GM04503 (cell line): Measurements from ENCODE around the gene CENPL.
"Not testable (repeated sequence)": the region's sequence is repeated elsewhere in the genome, so short reads cannot be mapped to it uniquely, and the experiment has no call there.

Experiments used
- DNase-seq: peaks from one replicate; pipeline ENCODE4 v3.0.0-alpha.2; 2012; ENCODE audit warnings: low read depth

CENPL gene, protein sequence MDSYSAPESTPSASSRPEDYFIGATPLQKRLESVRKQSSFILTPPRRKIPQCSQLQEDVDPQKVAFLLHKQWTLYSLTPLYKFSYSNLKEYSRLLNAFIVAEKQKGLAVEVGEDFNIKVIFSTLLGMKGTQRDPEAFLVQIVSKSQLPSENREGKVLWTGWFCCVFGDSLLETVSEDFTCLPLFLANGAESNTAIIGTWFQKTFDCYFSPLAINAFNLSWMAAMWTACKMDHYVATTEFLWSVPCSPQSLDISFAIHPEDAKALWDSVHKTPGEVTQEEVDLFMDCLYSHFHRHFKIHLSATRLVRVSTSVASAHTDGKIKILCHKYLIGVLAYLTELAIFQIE

DNA sequence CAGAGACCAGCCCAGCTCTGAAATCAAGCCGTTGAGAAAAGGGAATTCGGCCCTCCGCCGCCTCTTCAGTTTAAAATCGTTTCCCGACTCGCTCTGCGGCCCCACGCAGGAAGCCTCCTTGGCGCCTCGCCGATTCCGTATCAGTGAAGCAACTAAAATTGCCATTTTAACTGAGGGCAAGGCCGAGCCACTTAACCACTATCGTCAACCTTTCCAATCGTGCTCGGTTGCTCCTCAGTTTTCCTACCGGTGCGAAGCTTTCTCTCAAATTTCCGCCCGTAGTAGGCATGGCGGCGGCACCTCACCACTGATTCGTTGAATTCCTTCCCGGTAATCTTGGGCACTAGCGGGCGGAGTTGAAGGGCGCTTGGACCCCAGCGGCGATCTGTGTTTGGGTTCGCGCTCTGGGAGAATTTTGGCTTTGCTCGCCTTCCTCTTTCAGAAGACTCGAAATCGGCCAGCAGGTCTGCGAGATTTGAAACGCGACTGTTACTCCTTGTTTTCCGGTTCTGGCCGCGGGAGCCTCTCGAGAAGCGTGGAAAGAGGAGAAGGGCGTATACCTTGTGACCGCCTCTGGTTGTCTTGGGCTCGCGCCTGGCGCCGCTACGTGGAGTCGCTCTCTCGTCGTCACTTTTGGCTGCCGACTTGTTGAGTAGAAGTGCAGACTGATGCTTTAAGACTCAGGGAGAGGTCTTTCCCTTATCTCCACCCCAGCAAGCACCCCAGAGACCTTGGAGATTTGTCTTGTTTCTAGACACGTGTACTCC is at the start of gene CENPL, which contains the start of gene DARS2:
CENPL (minus strand) TSS at position 569 of the 767 bp plus-strand sequence. CDS start 13,584 bp downstream, outside the sequence.
DARS2 (plus strand) TSS at position 359 of the 767 bp plus-strand sequence. CDS start 557 bp downstream, outside the sequence.
- peak; percentile 92 for DNase-seq

DNA sequence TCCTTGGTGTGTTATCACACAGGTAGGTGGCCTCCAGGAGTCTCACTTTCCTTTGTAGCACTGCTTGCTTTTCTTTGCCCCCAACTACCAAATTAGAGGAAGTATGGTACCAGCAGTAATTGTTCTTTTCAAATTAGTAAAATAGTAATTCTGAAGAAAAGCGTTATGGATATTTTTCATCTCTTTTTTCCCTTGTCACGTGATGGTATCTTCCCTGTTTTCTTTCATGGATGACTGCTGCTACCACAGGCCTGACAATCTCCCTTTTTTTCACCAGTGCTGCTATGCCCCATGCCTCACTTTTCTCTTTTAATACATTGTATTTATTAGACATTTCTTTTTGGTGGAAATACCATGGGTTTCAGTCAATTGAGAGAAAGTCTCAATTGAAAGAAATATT is 46.8 kb upstream of the CENPL start:
- DNase-seq, result no peak

DNA sequence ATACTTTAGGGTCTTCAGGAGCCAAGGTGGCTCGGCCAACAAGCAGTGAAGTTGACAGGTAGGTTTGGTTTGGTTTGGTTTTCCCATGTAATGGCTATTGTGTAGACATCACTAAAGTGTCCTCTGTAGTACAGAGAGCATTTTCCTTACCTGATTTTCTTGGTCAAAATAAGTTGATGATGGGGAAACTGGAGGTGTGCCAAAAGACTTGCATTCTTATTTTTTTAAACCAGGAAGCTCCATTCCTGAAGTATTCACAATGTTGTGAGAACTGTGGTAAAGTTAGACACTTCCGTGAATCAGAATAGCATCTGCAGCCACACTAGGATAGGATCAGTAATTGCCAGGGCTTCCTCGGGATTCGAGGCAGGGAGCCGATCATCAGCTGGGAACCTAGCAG is 46.4 kb upstream of the CENPL start:
- DNase-seq, result no peak

DNA sequence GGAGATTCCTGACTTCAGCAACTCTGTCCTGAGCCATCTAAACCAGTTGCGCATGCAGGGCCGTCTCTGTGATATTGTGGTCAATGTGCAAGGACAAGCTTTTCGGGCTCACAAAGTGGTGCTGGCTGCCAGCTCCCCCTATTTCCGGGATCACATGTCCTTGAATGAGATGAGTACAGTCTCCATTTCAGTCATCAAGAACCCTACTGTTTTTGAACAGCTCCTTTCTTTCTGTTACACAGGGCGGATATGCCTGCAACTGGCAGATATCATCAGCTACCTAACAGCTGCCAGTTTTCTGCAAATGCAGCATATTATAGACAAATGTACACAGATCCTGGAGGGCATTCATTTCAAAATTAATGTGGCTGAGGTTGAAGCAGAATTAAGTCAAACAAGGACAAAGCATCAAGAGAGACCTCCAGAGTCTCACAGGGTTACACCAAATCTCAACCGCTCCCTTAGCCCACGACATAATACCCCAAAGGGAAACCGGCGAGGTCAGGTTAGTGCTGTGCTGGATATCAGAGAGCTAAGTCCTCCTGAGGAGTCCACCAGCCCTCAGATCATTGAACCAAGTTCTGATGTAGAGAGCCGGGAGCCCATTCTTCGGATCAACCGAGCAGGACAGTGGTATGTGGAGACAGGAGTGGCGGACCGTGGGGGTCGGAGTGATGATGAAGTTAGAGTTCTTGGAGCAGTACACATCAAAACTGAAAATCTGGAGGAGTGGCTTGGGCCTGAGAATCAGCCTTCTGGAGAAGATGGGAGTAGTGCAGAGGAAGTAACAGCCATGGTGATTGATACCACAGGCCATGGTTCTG is 45.8 kb upstream of the CENPL start:
- no peak for DNase-seq

DNA sequence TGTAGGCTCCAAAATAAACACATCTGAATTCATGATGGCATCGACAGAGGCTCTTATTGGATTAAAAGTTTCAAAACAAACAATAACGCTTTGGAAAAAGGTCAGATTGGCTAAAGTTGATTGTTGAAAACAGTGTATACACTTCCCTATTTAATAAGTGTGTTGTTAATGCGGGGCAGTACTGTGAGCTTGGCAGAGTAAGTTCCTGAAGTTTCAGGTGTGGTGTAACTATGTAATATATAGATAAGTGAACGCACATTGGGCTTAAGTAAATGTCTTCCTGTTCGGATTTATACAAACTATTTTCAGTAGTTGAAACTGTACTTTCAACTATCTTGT is 44.3 kb upstream of the CENPL start:
- DNase-seq, result no peak

DNA sequence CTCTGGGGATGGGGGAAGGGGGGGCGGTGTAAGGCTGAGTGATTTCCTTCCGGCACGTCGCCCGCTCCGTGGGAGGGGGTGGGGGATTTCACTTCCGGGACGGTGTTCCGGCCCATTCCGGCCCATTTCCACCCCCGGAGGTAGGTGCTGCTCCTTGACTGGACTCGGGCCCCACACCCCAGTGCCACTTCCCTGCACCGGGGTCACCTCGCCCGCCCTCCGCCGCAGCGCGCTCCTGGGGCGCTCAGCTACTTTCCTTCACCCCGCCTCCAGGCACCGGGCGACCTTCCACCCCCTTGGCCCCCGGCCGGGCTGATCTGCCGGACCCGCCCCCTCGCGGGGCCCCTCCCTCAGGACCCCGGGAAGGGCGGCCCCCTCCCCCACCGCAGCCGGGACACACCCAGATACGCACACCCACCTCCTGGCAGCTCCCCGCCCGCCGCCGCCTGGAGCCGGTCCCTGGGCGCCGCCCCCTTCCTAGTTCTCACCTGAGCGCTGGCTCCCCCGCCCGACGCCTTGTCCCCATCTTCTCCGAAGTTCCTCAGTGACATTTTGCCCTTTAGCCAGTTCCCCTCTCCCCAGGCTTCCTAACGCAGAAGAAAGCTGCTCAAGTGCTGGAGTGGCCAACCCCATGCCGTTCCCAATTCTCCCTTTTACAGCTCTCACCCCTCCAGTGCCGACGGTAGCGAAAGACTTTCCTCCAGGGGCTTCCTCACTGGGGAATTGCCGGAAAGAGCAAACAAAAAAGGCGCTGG is 43.8 kb upstream of the CENPL start, which contains the start of gene ZBTB37:
ZBTB37 (plus strand) TSS at position 115 of the 755 bp plus-strand sequence. CDS start 1,846 bp downstream, outside the sequence.
- DNase-seq, result no peak

DNA sequence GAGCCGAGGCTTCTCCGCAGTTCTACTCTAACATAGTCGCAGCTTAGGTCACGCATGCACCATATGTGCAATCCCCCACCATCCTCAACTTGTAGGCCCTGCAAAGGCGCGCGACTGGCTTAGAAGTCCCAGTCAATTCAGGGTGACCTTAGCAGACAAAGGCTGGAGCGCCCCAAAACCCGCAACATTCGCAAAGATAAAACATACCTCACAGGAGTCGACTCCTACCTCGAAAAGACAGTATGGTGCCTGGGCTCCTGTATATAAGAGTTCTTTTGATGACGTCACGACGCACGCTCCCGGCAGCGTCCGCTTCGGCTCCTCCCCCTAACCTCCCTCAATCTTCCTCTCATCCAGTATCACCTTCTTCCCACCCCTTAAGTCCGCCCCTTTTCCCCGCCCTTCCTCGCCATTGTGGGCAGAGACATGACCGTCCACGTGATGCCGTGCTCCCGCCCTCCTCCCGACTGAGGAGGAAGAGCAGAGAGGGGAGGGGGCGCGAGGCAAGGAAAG is 43.1 kb upstream of the CENPL start, which contains the start of gene GAS5:
GAS5 (minus strand) TSS at position 237 of the 513 bp plus-strand sequence.
- DNase-seq, result peak; percentile 96

DNA sequence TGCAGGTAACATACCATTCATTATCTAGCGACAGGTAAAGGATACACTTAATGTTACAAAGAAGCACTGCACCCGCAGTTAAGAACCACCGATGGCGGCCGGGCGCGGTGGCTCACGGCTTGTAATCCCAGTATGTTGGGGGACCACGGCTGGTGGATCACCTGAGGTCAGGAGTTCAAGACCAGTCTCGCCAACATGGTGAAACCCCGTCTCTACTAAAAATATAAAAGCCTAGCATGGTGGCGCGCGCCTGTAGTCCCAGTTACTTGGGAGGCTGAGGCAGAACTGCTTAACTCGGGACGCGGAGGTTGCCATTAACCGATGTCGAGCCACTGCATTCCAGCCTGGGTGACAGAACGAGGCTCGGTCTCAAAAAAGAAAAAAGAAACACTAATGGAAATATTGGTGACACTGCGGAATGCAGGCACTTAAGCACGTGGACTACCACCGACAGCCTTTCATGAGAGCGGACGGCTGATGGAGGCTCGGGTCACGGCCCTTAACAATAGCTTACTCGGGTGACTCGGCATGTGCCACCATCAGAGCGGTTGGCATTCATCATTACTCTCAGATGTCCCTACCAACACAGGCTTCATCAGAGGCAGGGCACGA is 42.6 kb upstream of the CENPL start:
- DNase-seq, result no peak

DNA sequence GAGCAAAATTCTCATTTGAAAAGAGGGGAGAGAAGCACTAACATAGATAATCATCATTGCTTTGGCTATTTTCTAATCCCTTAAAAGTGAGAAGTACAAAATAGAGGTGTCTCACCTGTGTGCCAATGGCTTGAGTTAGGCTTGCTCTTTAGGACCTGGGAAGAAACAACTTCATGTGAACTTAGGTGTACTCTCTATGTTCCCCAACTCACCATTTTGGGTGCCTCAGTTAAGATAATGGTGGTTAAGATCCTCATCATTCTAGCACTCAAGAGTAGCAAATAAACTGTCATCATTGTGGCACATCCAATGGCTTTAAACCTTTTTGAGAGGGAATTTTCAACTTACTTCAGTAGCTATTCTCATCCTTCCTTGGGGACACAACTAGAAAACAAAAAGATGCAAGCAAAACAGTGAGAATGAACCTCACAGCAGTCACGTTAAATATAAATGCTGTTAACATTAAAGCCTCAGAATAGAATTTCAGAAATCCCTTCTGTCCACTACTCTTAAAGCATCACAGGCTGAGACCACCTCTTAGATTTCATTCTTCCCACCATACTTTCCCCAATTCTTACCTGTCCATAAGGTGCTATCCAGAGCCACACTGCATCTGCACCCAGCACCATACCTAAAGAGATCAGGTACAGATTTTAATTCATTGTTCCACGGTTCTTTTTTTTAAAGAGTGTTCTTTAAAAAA is 41.9 kb upstream of the CENPL start:
- DNase-seq, result no peak

DNA sequence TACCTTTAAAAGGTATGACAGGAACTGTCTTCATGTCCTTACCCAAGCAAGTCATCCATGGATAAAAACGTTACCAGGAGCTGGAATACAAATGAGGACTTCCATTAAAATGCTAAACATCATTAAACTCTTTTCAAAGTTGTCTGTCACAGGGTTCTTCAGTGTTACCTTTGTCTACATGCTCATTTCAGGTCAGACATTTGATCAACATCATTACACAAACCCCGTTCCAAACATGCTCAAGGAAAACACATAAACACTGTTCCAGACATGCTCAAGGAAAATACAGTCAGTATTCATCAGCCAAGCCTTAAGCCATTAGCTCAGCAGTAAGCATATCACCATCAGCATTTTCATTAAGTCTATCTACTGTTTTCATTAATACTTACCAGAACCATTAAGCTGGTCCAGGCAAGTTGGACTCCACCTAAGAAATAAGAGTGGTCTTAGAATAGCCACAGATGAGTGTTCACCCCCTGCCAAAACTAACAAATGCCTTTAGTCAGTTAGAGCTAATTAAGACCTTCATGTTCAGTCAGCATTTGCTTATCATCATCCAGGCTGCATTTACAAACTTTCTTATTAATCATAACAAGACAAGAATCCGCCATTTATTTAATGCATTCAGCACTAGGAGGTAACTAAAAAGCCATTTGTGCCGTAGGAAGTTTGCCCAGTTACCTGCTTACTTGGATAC is 40.9 kb upstream of the CENPL start:
- no peak for DNase-seq

DNA sequence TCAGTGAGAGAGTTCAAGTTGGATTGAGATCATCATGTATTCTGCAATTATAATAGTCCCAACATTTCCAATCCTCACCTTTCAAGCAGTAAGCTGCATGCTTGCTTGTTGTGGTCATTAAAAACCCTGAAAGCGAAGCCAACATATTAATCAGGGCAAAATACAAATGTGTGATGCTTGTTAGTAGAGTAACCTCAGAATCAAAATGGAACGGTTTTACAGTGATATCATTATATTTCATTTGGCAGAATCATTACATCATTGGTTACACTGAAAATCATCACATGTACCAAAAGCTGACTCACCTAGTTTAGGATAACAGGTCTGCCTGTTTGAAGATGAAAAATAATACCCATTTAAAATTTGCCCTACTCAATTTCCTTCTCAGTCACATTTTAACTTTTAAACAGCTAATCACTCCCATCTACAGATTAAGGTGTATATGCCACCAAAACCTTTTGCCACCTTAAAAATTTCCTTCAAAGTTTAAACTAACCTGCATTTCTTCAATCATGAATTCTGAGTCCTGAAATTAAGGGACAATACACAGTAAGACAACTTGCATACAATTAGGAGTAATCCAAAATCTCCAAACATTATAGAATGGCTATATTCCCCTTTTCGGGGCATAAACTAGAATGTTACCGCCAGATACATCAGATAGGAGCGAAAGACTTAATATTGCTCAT is 39.6 kb upstream of the CENPL start:
- DNase-seq, result no peak

DNA sequence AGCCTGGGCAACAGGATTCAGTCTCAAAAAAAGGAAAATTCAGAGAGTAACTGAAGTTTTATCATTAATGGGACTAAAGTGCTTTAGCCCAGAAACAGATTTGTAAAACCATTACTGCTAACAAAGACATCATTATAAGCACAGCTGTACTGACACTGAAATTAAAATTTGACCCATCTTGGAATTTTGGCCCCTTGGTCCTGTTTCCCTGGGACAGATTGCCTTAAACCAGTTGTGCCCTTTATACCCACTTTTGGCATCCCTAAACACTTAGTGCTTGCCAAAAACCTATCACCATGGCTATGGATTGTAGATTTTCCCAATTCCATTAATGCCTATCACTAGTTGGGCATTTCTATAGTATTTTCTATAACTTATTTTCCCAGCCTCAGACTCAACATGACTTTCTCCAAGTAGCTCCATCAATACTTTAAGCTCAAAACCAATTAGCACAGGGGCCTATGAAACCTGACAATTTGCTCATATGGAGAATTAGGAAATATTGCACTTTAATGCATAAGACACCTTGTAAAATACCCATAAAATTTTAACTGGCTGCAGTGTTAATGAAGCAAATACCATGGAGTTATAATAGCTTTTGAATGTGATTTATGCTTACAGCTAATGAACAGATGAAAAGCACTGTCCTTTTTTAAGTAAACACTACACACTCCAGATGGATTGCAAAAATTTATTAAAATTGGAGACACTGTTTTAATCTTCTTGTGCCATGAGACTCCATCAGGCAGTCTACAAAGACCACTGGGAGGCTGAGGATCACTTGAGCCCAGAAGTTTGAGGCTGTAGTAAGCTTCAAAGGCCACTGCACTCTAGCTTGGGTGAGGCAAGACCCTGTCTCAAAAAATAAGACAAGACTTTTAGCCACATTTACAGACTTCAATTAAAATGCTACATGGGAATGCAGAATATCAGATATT is 38.8 kb upstream of the CENPL start:
- DNase-seq, result no peak

DNA sequence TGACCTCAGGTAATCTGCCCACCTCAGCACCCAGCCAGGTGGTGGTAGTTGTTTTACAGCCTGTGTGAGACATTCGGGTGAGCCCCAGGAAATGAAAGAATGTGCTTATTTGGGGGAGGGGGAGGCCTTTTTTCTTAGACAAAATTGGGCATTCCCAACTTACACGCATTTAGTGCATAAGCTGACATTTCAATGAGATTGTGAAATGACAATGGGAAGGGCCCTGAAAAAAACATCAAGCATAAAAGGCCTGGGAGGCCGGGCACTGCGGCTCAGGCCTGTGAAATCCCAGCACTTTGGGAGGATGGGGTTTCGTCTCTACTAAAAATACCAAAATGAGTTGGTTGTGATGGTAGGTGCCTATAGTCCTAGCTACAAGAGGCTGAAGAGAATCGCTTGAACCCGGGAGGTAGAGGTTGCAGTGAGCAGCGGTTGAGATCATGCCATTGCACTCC is 38.1 kb upstream of the CENPL start:
- DNase-seq, result no peak

DNA sequence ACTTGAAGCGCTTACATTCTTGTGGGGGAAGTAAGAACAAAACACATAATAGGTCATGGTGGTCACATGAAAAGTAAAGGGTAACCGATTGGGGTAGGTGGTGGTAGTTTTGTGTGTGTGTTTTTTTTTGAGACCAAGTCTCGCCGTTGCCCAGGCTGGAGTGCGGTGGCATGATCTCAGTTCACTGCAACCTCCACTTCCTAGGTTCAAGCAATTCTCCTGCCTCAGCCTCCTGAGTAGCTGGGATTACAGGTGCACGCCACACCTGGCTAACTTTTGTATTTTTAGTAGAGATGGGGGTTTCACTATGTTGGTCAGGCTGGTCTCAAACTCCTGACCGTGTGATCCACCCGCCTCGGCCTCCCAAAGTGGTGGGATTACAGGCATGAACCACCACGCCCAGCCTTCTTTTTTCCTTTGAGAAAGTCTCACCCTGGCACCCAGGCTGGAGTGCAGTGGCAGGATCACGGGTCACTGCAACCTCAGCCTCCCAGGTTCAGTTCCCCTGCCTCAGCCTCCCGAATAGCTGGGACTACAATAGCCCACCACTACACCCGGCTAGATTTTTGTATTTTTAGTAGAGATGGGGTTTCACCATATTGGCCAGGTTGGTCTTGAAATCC is 37.6 kb upstream of the CENPL start:
- DNase-seq, result not testable (repeated sequence)

DNA sequence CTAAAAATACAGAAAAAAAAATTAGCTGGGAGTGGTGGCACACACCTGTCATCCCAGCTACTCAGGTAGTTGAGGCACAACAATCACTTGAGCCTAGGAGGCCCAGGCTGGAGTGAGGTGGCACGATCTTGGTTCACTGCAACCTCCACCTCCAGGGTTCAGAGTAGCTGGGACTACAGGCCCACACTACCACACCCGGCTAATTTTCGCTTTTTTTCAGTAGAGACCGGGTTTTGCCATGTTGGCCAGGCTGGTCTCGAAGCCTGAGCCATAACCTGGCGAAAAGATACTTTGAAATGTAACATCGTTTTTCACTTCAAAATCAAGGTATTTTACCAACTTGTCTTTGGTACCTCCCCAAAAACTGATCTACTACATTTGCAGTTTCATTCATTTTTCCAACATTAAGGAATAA is 37.1 kb upstream of the CENPL start:
- DNase-seq, result no peak

DNA sequence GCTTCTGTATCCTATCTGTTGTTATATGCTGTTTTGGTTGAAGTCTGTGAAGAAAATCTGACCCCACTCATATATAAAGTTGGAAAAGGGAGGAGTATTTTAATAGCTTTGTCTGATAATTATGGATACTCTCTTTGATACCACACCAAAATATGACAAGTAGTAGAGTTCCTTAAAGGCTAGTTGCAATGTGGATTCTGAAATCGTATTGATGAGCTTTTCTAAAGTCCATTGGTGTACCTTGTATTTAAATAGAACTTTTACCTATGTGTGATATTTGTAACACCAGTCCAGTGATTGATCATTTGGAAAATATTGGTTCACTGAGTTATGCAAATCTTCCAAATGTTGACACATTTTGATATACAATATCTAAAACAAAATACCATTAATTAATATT is 35.4 kb upstream of the CENPL start:
- DNase-seq, result no peak

DNA sequence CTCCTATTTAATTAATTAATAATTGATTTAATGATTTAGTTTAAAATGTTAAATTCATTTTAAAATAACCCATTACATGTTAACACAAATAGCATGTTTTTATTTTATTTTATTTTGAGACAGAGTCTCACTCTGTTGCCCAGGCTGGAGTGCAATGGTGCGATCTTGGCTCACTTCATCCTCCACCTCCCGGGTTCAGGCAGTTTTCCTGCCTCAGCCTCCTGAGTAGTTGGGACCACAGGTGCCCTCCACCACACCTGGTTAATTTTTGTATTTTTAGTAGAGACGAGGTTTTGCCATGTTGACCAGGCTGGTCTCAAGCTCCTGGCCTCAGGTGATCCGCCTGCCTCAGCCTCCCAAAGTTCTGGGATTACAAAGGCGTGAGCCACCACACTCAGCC is 34.9 kb upstream of the CENPL start:
- DNase-seq, result not testable (repeated sequence)
